ENCODE measurements around the gene IGFLR1. TPM values are rescaled to one million over a fixed set of nuclear protein-coding genes. Genes with fewer than 3 reads are reported as not detected.
"Not testable (repeated sequence)": the region's sequence is repeated elsewhere in the genome, so short reads cannot be mapped to it uniquely, and the experiment has no call there.

IGFLR1 gene
- total RNA-seq, 2 experiments from 2014 or later, result 63.0 to 63.4 TPM

DNA sequence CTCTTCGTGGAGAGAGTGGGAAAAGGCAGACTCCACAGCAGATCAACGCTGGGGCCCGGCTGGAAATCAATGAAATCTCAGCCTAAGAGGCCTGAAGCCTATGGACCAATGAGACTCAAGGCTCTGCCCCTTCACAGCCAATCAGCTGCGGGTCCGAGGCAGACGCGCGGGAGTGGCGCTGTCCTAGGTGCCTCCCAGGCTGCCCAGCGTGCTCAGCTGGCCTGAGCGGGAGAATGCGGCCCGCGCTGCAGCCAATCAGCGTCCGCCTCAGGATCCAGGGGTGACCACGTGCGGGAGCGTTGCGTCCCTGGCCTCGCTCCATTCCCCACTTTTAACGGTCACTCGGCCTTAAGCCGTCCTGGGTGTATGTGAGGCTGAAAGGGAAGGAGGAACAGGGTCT, 38.0 kb downstream of the IGFLR1 start, which contains the start of gene ZBTB32:
TSS of gene ZBTB32 (plus strand) at position 341 of the 400 bp plus-strand sequence. CDS start 10,069 bp downstream, outside the sequence.
- POLR2A ChIA-PET, result interaction anchor here (0.5 kb wide), 1 partner anchor 9 kb away, joined by 3 read pairs; no protein-coding TSS in a partner anchor
- H3K4me3 Mint-ChIP-seq, result no peak within 1 kb of the TSS
- DNase-seq (no peak), ATAC-seq (ENCODE audit: low read depth) (no peak)
- H3K36me3 Mint-ChIP-seq, result peaks cover 6% of the 10 kb centered on the region
- H3K9me3 Mint-ChIP-seq, result no peaks in the 10 kb centered on the region
- H3K27me3 Mint-ChIP-seq, result no peaks in the 10 kb centered on the region
- no peak within 1 kb of the TSS for H3K27ac Mint-ChIP-seq
- H3K4me1 Mint-ChIP-seq, result peaks cover 6% of the 10 kb centered on the region

DNA sequence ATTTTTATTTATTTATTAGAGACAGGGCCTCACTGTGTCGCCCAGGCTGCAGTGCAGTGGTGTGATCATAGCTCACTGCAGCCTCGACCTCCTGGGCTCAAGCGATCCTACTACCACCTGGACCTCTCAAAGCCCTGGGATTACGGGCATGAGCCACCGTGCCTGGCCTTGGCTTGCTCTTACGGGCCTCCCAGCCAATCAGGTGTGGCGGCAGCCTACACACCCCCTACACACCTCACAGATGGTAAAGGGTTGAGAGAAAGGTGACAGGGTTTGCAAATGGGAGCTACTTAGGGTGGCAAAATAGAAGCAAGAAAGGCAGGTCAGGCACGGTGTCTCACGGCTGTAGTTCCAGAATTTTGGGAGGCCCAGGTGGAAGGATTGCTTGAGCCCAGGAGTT, 38.9 kb downstream of the IGFLR1 start:
- ATAC-seq (ENCODE audit: low read depth), result no peak
- Mint-ChIP-seq H3K27ac (no peak overlapping the region), H3K27me3 (no peaks in the 10 kb centered on the region), H3K4me3 (no peak overlapping the region), H3K9me3 (no peaks in the 10 kb centered on the region), H3K4me1 (peaks cover 6% of the 10 kb centered on the region), H3K36me3 (peaks cover 3% of the 10 kb centered on the region)
- no peak for DNase-seq
- POLR2A ChIA-PET, result interaction anchor here (1.5 to 3.5 kb wide), 6 partner anchors 10 to 60 kb away, joined by 5 to 75 read pairs (median 6); partner anchors contain the start of genes IGFLR1 and LIN37

DNA sequence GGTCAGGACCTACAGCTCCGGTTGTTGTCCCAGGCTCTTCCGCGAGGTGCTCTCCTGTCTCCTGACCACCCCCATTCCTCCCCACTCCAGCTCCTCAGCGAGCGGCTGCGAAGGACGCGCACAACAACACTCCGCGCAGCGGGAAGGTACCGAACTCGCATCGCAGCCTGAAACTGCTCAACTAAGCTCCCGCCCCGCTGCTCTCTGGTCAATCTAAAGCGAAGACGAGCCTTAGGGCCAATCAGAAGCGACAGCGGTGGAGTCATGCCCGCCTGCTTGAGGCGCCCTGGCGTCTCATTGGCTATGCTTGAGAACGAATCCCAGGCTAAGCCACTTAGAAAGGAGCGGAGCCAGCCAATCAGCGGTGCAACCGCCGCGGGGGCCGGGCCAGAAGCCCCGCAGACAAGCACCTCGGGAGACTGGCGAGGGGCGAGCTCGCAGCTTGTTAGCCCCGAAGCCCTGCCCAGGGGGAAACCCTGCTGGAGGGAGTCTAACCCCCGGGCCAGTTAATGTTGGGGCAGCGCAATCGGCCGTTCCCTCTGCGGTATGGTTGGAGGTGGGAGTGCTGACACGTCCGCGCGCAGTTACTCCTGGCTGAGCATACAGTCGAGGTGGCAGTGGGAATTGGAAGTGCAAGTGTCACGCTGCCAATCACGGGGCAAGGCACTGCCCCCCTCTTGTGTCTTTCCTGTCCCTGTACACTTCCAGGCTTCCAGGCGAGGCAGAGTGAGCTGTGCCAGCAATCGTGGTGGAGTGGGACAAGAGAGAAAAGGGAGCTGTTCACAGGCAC, 39.8 kb downstream of the IGFLR1 start:
- Mint-ChIP-seq H3K9me3 (no peaks in the 10 kb centered on the region), H3K4me3 (peak overlapping the region; percentile 98), H3K27ac (peak overlapping the region; percentile 96), H3K27me3 (no peaks in the 10 kb centered on the region), H3K36me3 (peaks cover 3% of the 10 kb centered on the region), H3K4me1 (peaks cover 7% of the 10 kb centered on the region)
- POLR2A ChIA-PET, result interaction anchor here (1.0 to 3.5 kb wide), 12 partner anchors 10 to 228 kb away, joined by 3 to 75 read pairs (median 6); partner anchors contain the start of genes IGFLR1, LIN37 and U2AF1L4
- DNase-seq, result peak; percentile 90
- ATAC-seq (ENCODE audit: low read depth), result peak; percentile 100

DNA sequence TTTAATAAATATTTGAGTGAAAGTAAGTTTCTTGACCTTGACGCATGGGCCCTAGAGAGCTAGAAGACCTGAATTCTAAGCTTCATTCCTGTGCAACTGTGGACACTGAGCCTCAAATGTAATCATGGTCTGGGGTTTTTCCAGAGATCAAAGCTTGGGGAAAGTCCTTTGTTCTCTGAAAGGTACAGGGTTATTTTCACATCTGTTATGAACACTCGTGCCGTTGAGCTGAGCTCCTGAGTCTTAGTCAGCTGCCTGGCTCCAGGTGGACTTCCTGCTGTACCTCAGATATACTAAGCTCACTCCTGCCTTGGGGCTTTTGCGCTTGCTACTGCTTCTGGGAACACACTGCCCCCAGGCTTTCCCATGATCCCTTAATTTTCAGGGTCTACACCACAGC, 45.4 kb downstream of the IGFLR1 start:
- DNase-seq, result no peak
- no peaks in the 10 kb centered on the region for H3K36me3 Mint-ChIP-seq
- H3K4me1 Mint-ChIP-seq, result peaks cover 18% of the 10 kb centered on the region
- H3K4me3 Mint-ChIP-seq, result no peak overlapping the region
- ATAC-seq (ENCODE audit: low read depth), result no peak
- no peaks in the 10 kb centered on the region for H3K9me3 Mint-ChIP-seq
- no peak overlapping the region for H3K27ac Mint-ChIP-seq
- no peaks in the 10 kb centered on the region for H3K27me3 Mint-ChIP-seq
- POLR2A ChIA-PET, result interaction anchor here (0.5 to 6.5 kb wide), 4 partner anchors 10 to 21 kb away, joined by 3 to 61 read pairs (median 3); partner anchors contain the start of gene KMT2B

DNA sequence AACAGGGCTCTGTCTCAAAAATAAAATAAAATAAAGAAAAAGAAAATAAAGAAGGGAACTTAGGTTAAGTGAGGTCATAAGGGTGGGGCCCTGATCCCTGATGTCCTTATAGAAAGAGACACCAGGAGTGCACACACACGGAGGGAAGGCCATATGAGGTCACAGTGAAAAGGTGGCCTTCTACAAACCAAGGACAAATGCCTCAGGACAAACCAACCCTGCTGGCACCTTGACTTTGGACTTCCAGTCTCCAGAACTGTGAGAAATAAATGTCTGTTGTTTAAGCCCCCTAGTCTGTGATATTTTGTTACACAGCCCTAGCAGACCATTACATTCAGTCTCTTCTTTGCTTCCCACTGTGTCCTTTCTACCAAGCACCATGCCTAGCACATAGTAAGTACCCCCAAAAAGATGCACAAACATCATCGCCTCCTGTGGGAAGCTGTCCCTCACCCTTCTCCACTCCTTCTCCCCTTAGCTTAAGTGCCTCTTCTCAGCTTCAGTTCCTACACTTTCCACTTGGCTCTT, 46.3 kb downstream of the IGFLR1 start:
- H3K36me3 Mint-ChIP-seq, result no peaks in the 10 kb centered on the region
- POLR2A ChIA-PET, result interaction anchor here (1.1 to 6.5 kb wide), 2 partner anchors 17 to 152 kb away, joined by 3 to 61 read pairs; no protein-coding TSS in a partner anchor
- H3K27me3 Mint-ChIP-seq, result no peaks in the 10 kb centered on the region
- ATAC-seq (ENCODE audit: low read depth), result no peak
- peaks cover 18% of the 10 kb centered on the region for H3K4me1 Mint-ChIP-seq
- H3K27ac Mint-ChIP-seq, result no peak overlapping the region
- H3K4me3 Mint-ChIP-seq, result no peak overlapping the region
- DNase-seq, result no peak
- H3K9me3 Mint-ChIP-seq, result no peaks in the 10 kb centered on the region

DNA sequence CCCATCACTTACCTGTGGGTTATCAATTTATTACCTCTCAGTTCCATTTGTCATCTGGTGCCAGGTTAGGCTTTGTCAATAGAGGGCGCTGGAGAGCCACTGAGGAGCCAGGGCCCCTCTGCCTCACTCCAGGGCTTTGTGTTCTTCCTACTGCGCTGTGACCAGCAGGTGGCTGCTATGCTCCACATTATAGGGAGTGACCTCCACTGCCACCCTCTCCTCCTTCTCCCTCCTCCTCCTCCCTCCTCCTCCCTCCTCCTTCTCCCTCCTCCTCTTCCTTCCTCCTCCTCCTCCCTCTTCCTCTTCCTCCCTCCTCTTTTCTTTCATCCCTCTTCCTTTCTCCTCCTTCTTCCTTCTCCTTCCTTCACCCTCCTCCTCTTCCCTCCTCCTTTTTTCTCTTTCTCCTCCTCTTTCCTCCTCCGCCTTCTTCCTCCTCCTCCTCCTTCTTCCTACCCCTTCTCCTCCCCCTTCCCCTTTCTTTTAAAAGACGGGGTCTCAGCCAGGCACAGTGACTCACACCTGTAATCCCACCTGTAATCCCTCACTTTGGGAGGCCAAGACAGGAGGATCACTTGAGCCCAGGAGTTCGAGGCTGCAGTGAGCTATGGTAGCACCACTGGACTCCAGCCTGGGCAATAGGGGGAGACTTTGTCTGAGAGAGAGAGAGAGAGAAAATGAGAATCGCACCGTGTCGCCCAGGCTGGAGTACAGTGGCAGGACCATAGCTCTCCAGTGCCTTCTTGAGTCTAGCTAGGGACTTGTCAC, 48.2 kb downstream of the IGFLR1 start:
- no peaks in the 10 kb centered on the region for H3K36me3 Mint-ChIP-seq
- no peak overlapping the region for H3K4me3 Mint-ChIP-seq
- H3K9me3 Mint-ChIP-seq, result no peaks in the 10 kb centered on the region
- POLR2A ChIA-PET, result interaction anchor here (0.8 to 6.5 kb wide), 4 partner anchors 19 to 126 kb away, joined by 3 to 61 read pairs (median 7); no protein-coding TSS in a partner anchor
- H3K27me3 Mint-ChIP-seq, result peaks cover 2% of the 10 kb centered on the region
- DNase-seq (peak; percentile 86), ATAC-seq (ENCODE audit: low read depth) (peak; percentile 100)
- H3K4me1 Mint-ChIP-seq, result peaks cover 16% of the 10 kb centered on the region
- H3K27ac Mint-ChIP-seq, result peak overlapping the region; percentile 12

DNA sequence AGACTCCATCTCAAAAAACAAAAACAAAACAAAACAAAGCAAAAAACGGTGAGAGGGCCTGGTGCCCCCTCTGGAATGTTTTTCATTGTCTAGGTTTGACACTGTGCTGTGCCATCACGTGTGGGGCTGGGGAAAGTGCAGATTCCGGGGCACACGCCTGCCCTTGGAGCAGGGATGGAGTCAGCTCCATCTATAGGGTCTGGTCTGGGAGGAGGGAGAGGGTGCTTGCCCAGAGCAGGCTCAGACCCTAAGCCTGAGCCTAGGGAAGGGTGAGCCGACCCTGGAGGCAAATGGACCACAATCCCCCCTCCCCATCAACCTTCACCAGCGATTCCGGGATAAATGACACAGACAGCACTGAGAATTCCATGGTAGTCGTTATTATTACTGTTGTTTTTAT, 48.8 kb downstream of the IGFLR1 start:
- POLR2A ChIA-PET, result interaction anchor here (1.2 kb wide), 1 partner anchor 18 kb away, joined by 3 read pairs; no protein-coding TSS in a partner anchor
- DNase-seq (no peak), ATAC-seq (ENCODE audit: low read depth) (peak; percentile 13)
- no peaks in the 10 kb centered on the region for H3K9me3 Mint-ChIP-seq
- no peaks in the 10 kb centered on the region for H3K36me3 Mint-ChIP-seq
- H3K4me3 Mint-ChIP-seq, result no peak overlapping the region
- no peak overlapping the region for H3K27ac Mint-ChIP-seq
- H3K27me3 Mint-ChIP-seq, result peaks cover 2% of the 10 kb centered on the region
- H3K4me1 Mint-ChIP-seq, result peaks cover 16% of the 10 kb centered on the region

DNA sequence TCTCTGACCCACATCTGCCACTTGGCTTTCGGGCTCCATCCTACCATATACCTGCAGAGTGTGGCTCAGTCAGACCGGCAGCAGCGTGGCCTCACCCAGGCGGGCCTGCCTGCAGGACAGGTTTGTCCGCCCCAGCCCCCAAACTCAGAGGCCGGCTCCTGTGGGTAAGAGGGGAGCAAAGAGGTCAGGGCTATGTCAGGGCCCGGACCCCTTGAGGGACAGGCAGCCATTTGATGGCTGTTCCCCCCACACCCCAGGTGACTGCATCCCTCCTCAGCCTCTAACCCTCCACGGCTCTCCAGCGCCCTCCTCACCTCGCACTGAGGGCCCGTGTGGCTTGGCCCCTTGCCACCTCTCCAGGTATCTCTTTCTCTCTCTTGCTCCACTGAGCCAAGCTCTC, 50.2 kb downstream of the IGFLR1 start:
- no peak for DNase-seq
- peaks cover 13% of the 10 kb centered on the region for H3K4me1 Mint-ChIP-seq
- no peaks in the 10 kb centered on the region for H3K36me3 Mint-ChIP-seq
- POLR2A ChIA-PET, result interaction anchor here (1.2 to 1.6 kb wide), 2 partner anchors 10 to 20 kb away, joined by 3 to 4 read pairs; no protein-coding TSS in a partner anchor
- H3K27ac Mint-ChIP-seq, result no peak overlapping the region
- no peaks in the 10 kb centered on the region for H3K9me3 Mint-ChIP-seq
- H3K27me3 Mint-ChIP-seq, result peaks cover 2% of the 10 kb centered on the region
- no peak for ATAC-seq (ENCODE audit: low read depth)
- H3K4me3 Mint-ChIP-seq, result no peak overlapping the region

DNA sequence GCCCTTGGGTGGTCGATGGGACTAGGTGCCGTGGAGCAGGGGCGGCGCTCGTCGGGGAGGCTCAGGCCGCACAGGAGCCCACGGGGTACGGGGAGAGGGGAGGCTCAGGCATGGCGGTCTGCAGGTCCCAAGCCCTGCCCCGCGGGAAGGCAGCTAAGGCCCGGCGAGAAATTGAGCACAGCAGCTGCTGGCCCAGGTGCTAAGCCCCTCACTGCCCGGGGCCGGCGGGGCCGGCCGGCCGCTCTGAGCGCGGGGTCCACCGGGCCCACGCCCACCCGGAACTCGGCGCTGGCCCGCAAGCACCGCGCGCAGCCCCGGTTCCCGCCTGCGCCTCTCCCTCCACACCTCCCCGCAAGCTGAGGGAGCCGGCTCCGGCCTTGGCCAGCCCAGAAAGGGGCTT, 51.1 kb downstream of the IGFLR1 start:
- H3K27ac Mint-ChIP-seq; DNase-seq; ATAC-seq (ENCODE audit: low read depth); POLR2A ChIA-PET; H3K9me3 Mint-ChIP-seq; H3K36me3 Mint-ChIP-seq; H3K27me3 Mint-ChIP-seq; H3K4me3 Mint-ChIP-seq: not testable (repeated sequence)
- H3K4me1 Mint-ChIP-seq, result peaks cover 10% of the 10 kb centered on the region

DNA sequence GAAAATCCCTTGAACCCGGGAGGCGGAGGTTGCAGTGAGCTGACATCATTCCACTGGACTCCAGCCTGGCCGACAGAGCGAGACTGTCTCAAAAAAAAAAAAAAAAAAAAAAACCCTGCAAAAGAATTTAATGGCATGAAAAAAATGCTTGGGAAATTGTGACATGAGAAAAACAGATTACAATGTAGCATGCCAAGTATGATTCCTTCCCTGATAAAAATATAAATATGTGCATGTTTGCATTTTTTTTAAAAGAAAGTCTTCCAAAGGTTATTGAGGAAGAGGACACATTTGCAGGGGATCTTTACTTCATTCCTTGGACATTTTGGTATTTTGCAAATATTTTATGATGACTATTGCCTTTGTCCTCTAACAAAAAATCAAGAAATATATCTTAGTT, 52.4 kb downstream of the IGFLR1 start:
- Mint-ChIP-seq H3K9me3 (no peaks in the 10 kb centered on the region), H3K4me3 (no peak overlapping the region), H3K27me3 (peaks cover 2% of the 10 kb centered on the region), H3K36me3 (no peaks in the 10 kb centered on the region), H3K4me1 (peaks cover 10% of the 10 kb centered on the region), H3K27ac (no peak overlapping the region)
- ATAC-seq (ENCODE audit: low read depth) (no peak), DNase-seq (no peak)
- POLR2A ChIA-PET, result no interaction called here

Data from activated naive CD8-positive, alpha-beta T cell treated with anti-CD3 and anti-CD28 coated beads, Interleukin-2, amount 10 ng/mL, durations not matched to agents 7 days and 5 days (primary cell).